Activated naive CD8-positive, alpha-beta T cell treated with anti-CD3 and anti-CD28 coated beads, Interleukin-2, amount 10 ng/mL, durations not matched to agents 7 days and 5 days (primary cell): ENCODE measurements around the gene MLYCD. TPM values are rescaled to one million over a fixed set of nuclear protein-coding genes. Genes with fewer than 3 reads are reported as not detected.

ENCODE experiments used
- ATAC-seq: fragments of 150-1000 bp; cut with Tn5 transposase; one replicate; pipeline ENCODE4 v1.10.0; 2021; ENCODE audit warnings: low read depth, moderate library complexity
- POLR2A ChIA-PET: fragments of 350-600 bp; sonication (Branson Sonifier 250); formaldehyde crosslinking; loops from one replicate; lab custom pipeline; 2021; ENCODE audit warnings: antibody characterized with exemption; lab: Charles Lee
- DNase-seq: peaks from one replicate; pipeline ENCODE4 v3.0.0; 2021
- H3K27ac Mint-ChIP-seq: one replicate; pipeline ENCODE4 v1.8.0; 2022; ENCODE audit warnings: mild to moderate bottlenecking, mixed read lengths
- H3K27me3 Mint-ChIP-seq: one replicate; pipeline ENCODE4 v1.8.0; 2022; ENCODE audit warnings: mild to moderate bottlenecking, moderate library complexity, mixed read lengths
- H3K36me3 Mint-ChIP-seq: one replicate; pipeline ENCODE4 v1.8.0; 2021; ENCODE audit warnings: mild to moderate bottlenecking, mixed read lengths
- H3K4me1 Mint-ChIP-seq: one replicate; pipeline ENCODE4 v1.8.0; 2021; ENCODE audit warnings: mixed read lengths
- H3K4me3 Mint-ChIP-seq: one replicate; pipeline ENCODE4 v1.8.0; 2022; ENCODE audit warnings: mild to moderate bottlenecking, moderate library complexity, mixed read lengths
- H3K9me3 Mint-ChIP-seq: one replicate; pipeline ENCODE4 v1.8.0; 2021; ENCODE audit warnings: mixed read lengths
- total RNA-seq, 2 experiments: library from RNA; stranded (reverse); gene quantifications; one replicate each; pipeline ENCODE4 v1.2.3, GENCODE V29; 2021

The MLYCD gene
- total RNA-seq, 2 experiments from 2014 or later: 6.1 to 7.0 TPM

- ATAC-seq: no peak
- Mint-ChIP-seq H3K27me3 (peaks cover 9% of the 10 kb centered on the region), H3K27ac (no peak overlapping the region), H3K9me3 (no peaks in the 10 kb centered on the region), H3K4me3 (peak overlapping the region; percentile 9), H3K4me1 (peaks cover 8% of the 10 kb centered on the region), H3K36me3 (no peaks in the 10 kb centered on the region)
- no peak for DNase-seq
- POLR2A ChIA-PET: interaction anchor here (0.9 kb wide), 1 partner anchor 232 kb away, joined by 3 read pairs; the partner anchor contains the start of gene TAF1C
These were observed 55.7 kb downstream of the MLYCD start for GRCh38 chr16:83954577-83955016.

GRCh38 chr16:83955218-83956130, 56.6 kb downstream of the MLYCD start:
- no peak overlapping the region for H3K27ac Mint-ChIP-seq

GRCh38 chr16:83956336-83957289, 57.7 kb downstream of the MLYCD start:
- peak; percentile 50 for ATAC-seq
- H3K27me3 Mint-ChIP-seq: peaks cover 9% of the 10 kb centered on the region
- POLR2A ChIA-PET: no interaction called here

More at GRCh38 chr16:83955218-83956130, 56.6 kb downstream of the MLYCD start:
- ATAC-seq: no peak
- H3K27me3 Mint-ChIP-seq: peaks cover 9% of the 10 kb centered on the region
- POLR2A ChIA-PET: no interaction called here
- H3K9me3 Mint-ChIP-seq: no peaks in the 10 kb centered on the region
- no peak for DNase-seq
- peaks cover 8% of the 10 kb centered on the region for H3K4me1 Mint-ChIP-seq
- H3K36me3 Mint-ChIP-seq: no peaks in the 10 kb centered on the region
- H3K4me3 Mint-ChIP-seq: no peak overlapping the region

GRCh38 chr16:83957296-83957855, 58.5 kb downstream of the MLYCD start:
- Mint-ChIP-seq H3K9me3 (no peaks in the 10 kb centered on the region), H3K36me3 (no peaks in the 10 kb centered on the region), H3K4me1 (peaks cover 8% of the 10 kb centered on the region), H3K27ac (no peak overlapping the region), H3K4me3 (no peak overlapping the region), H3K27me3 (peaks cover 9% of the 10 kb centered on the region)
- ATAC-seq (no peak), DNase-seq (no peak)
- POLR2A ChIA-PET: no interaction called here

More at GRCh38 chr16:83956336-83957289, 57.7 kb downstream of the MLYCD start:
- DNase-seq: peak; percentile 86
- Mint-ChIP-seq H3K9me3 (no peaks in the 10 kb centered on the region), H3K4me1 (peaks cover 8% of the 10 kb centered on the region), H3K36me3 (no peaks in the 10 kb centered on the region), H3K27ac (no peak overlapping the region), H3K4me3 (no peak overlapping the region)

- H3K27ac Mint-ChIP-seq: no peak overlapping the region
These were observed 59.4 kb downstream of the MLYCD start for GRCh38 chr16:83958137-83958845.

GRCh38 chr16:83958846-83959565, 60.1 kb downstream of the MLYCD start:
- peaks cover 7% of the 10 kb centered on the region for H3K27me3 Mint-ChIP-seq
- POLR2A ChIA-PET: no interaction called here
- ATAC-seq (no peak), DNase-seq (no peak)
- H3K4me3 Mint-ChIP-seq: no peak overlapping the region
- H3K9me3 Mint-ChIP-seq: no peaks in the 10 kb centered on the region
- H3K27ac Mint-ChIP-seq: no peak overlapping the region
- H3K4me1 Mint-ChIP-seq: peaks cover 4% of the 10 kb centered on the region
- no peaks in the 10 kb centered on the region for H3K36me3 Mint-ChIP-seq

More at GRCh38 chr16:83958137-83958845, 59.4 kb downstream of the MLYCD start:
- Mint-ChIP-seq H3K4me1 (peaks cover 6% of the 10 kb centered on the region), H3K9me3 (no peaks in the 10 kb centered on the region), H3K36me3 (no peaks in the 10 kb centered on the region), H3K27me3 (peaks cover 9% of the 10 kb centered on the region), H3K4me3 (no peak overlapping the region)
- DNase-seq: no peak
- POLR2A ChIA-PET: no interaction called here
- no peak for ATAC-seq

GRCh38 chr16:83959656-83960434, 60.9 kb downstream of the MLYCD start:
- no peak for ATAC-seq
- POLR2A ChIA-PET: no interaction called here

GRCh38 chr16:83960521-83961249, 61.8 kb downstream of the MLYCD start:
- Mint-ChIP-seq H3K4me3 (no peak overlapping the region), H3K27ac (no peak overlapping the region), H3K4me1 (no peaks in the 10 kb centered on the region), H3K9me3 (no peaks in the 10 kb centered on the region), H3K36me3 (no peaks in the 10 kb centered on the region), H3K27me3 (no peaks in the 10 kb centered on the region)
- POLR2A ChIA-PET: no interaction called here
- ATAC-seq (no peak), DNase-seq (no peak)

More at GRCh38 chr16:83959656-83960434, 60.9 kb downstream of the MLYCD start:
- no peak overlapping the region for H3K27ac Mint-ChIP-seq
- H3K36me3 Mint-ChIP-seq: no peaks in the 10 kb centered on the region
- H3K4me1 Mint-ChIP-seq: no peaks in the 10 kb centered on the region
- DNase-seq: no peak
- no peaks in the 10 kb centered on the region for H3K27me3 Mint-ChIP-seq
- no peak overlapping the region for H3K4me3 Mint-ChIP-seq
- H3K9me3 Mint-ChIP-seq: no peaks in the 10 kb centered on the region

- Mint-ChIP-seq H3K9me3 (no peaks in the 10 kb centered on the region), H3K4me1 (no peaks in the 10 kb centered on the region), H3K4me3 (no peak overlapping the region), H3K36me3 (no peaks in the 10 kb centered on the region), H3K27me3 (no peaks in the 10 kb centered on the region), H3K27ac (no peak overlapping the region)
- ATAC-seq (no peak), DNase-seq (no peak)
- POLR2A ChIA-PET: no interaction called here
These were observed 62.7 kb downstream of the MLYCD start for GRCh38 chr16:83961591-83961990.

- Mint-ChIP-seq H3K36me3 (no peaks in the 10 kb centered on the region), H3K9me3 (no peaks in the 10 kb centered on the region), H3K27ac (no peak overlapping the region), H3K4me1 (peaks cover 2% of the 10 kb centered on the region), H3K4me3 (no peak overlapping the region), H3K27me3 (peaks cover 2% of the 10 kb centered on the region)
- POLR2A ChIA-PET: no interaction called here
- ATAC-seq (no peak), DNase-seq (no peak)
These were observed 64.6 kb downstream of the MLYCD start for GRCh38 chr16:83963277-83964119.
